Effector CD4-positive, alpha-beta T cell (primary cell): ENCODE measurements around the gene FGF10. TPM values are rescaled to one million over a fixed set of nuclear protein-coding genes. Genes with fewer than 3 reads are reported as not detected.

Experiments used
- DNase-seq: peaks from one replicate; pipeline ENCODE4 v3.0.0-alpha.2; 2020
- total RNA-seq: gene quantifications from one replicate; lab custom pipeline; 2026; lab: John Stamatoyannopoulos, UW

FGF10 gene
- not detected for total RNA-seq

GRCh38 chr5:44389090-44389822, at the start of gene FGF10:
Gene FGF10, minus strand, starts transcription at chr5:44389420. Its CDS starts 738 bp downstream, at chr5:44388682.
- DNase-seq: no peak

- DNase-seq: no peak
Measured at GRCh38 chr5:44426944-44427343, 37.7 kb upstream of the FGF10 start.

- no peak for DNase-seq
Measured at GRCh38 chr5:44412286-44412685, 23.1 kb upstream of the FGF10 start.

GRCh38 chr5:44402084-44402483, 12.9 kb upstream of the FGF10 start:
- no peak for DNase-seq

GRCh38 chr5:44401611-44402010, 12.4 kb upstream of the FGF10 start:
- no peak for DNase-seq

GRCh38 chr5:44398382-44398781, 9.2 kb upstream of the FGF10 start:
- DNase-seq: no peak

GRCh38 chr5:44396312-44396711, 7.1 kb upstream of the FGF10 start:
- DNase-seq: no peak

GRCh38 chr5:44390351-44390750, 1.1 kb upstream of the FGF10 start:
- DNase-seq: no peak

- DNase-seq: no peak
Measured at GRCh38 chr5:44389823-44390143, 563 bp upstream of the FGF10 start.

GRCh38 chr5:44388321-44389089, 715 bp downstream of the FGF10 start:
- DNase-seq: no peak

- DNase-seq: no peak
Measured at GRCh38 chr5:44387921-44388320, 1.3 kb downstream of the FGF10 start.

GRCh38 chr5:44387406-44387805, 1.8 kb downstream of the FGF10 start:
- DNase-seq: no peak

GRCh38 chr5:44385291-44385900, 3.8 kb downstream of the FGF10 start:
- DNase-seq: no peak

GRCh38 chr5:44384816-44385215, 4.4 kb downstream of the FGF10 start:
- no peak for DNase-seq

- no peak for DNase-seq
Measured at GRCh38 chr5:44382894-44383293, 6.3 kb downstream of the FGF10 start.

GRCh38 chr5:44377057-44377456, 12.2 kb downstream of the FGF10 start:
- DNase-seq: no peak

GRCh38 chr5:44372028-44372427, 17.2 kb downstream of the FGF10 start:
- no peak for DNase-seq

- no peak for DNase-seq
Measured at GRCh38 chr5:44367203-44367602, 22.0 kb downstream of the FGF10 start.

- no peak for DNase-seq
Measured at GRCh38 chr5:44365345-44365744, 23.9 kb downstream of the FGF10 start.

- DNase-seq: no peak
Measured at GRCh38 chr5:44364097-44364496, 25.1 kb downstream of the FGF10 start.

- DNase-seq: no peak
Measured at GRCh38 chr5:44361342-44362001, 27.7 kb downstream of the FGF10 start.

GRCh38 chr5:44360919-44361318, 28.3 kb downstream of the FGF10 start:
- no peak for DNase-seq

GRCh38 chr5:44358421-44358820, 30.8 kb downstream of the FGF10 start:
- DNase-seq: no peak
